NCI-H82 treated with DMSO at 0.1 percent for 48 hours (cell line): Measurements from ENCODE around the gene RRP1.
"Not testable (repeated sequence)": the region's sequence is repeated elsewhere in the genome, so short reads cannot be mapped to it uniquely, and the experiment has no call there.

Source experiments
- DNase-seq: peaks from one replicate; lab custom pipeline; 2025; ENCODE audit not compliant: unreplicated experiment; lab: John Stamatoyannopoulos, UW

RRP1 gene

DNA sequence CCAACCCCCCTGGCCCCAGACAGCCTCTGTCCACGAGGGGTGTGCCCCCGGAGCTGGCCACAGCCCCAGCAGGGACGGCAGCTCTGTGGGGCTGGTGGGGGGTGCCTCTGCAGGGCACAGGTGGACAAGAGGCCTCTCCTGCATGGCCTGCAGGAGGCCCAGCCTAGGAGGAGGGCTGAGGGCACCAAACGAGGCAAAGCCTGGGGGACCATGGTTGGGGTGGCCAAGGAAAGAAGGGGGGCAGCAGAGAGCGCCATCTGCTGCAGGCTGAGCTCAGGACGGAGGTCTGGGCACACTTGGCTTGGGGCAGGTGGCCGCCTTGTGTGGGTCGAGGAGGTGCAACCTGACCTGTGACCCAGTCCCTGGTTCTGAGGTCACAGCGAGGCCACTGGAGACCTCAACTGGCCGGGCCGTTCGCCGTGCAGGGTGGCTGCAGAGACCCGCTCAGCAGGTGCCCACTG is 27.3 kb downstream of the RRP1 start:
- DNase-seq: no peak

GRCh38 chr21:43817157-43818086 is 28.0 kb downstream of the RRP1 start:
- DNase-seq: no peak

DNA sequence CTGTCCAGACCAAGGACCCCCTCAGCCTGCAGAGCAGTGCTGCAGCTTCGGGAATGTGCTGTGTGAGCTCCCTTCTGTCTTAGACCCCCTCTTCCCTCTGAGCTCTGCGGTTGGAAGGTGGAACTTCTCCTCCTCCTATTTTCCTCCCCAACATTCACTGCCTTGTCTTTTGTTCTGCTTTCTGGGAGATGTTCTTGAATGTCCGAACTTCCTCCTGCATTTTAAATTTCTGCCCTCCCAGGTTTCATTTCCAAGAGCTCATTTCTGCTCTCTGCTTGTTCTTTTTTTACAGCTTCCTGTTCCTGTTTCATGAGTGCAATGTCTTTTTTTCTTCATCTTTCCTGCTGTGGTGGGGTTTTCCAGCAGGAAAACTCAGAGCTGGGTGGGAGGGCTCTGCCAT is 29.3 kb downstream of the RRP1 start:
- no peak for DNase-seq

- DNase-seq: no peak
Measured at GRCh38 chr21:43819511-43820405, 30.4 kb downstream of the RRP1 start.

DNA sequence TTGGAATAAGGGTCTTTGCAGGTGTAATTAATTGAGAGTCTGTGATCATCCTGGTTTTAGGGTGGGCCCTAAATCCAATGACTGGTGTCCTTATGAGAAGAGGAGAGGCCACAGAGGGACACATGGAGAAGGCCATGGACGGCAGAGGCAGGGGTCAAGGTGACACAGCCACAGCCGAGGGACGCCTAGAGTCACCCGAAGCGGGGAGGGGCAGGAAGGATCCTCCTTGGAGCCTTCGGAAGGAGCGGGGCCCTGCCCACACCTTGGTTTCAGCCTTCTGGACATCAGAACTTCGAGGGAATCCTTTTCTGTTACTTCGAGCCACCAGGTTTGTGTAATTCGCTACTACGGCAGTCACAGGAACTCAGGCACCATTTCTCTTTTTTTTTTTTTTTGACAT is 31.1 kb downstream of the RRP1 start:
- DNase-seq: no peak

GRCh38 chr21:43822166-43822565 is 32.8 kb downstream of the RRP1 start:
- DNase-seq: not testable (repeated sequence)

- not testable (repeated sequence) for DNase-seq
Measured at GRCh38 chr21:43822741-43823140, 33.4 kb downstream of the RRP1 start.

DNA sequence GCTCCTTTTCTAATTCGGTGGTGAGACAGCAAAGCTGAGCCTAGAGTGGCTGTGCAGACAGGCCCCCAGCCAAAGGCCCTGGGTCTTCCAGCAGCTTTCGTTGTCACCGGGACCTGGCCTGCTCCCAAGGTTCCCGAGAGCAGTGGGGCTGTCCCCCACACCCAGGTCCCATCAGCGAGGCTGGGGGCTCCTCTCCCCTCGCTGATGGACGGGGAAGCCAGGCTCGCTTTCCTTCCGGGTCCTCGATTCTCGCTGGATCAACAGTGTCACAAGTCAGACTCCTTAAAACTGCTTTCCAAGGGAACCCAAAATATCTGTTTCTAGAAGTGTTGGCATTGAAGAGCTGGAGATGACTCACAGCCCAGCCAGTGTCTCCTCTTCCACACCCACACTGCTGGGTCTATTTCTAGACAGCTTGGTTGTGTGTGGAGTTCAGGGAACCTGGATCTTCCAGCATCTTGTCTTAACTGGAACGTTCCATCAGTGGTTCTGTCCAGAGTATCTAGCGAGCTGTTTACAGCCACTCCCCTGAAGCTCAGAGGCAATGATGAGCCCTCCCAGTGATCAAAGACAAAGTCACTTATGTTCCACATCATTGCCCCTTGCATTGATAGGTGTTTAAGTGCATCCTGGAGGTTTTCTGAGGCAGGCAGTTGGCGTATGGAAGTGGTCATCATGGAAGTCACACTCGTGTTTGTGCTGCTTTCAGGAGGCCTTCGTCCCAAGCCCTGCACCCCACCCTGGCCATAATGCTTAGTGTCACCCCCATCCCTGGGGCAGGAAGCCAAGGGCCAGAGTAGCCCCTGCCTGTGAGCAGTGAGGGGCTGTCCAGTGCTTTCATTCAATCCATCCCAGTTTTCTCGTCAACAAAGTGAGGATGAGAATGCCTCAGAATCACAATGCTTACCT is 35.2 kb downstream of the RRP1 start:
- no peak for DNase-seq

- DNase-seq: no peak
Measured at GRCh38 chr21:43825242-43825935, 36.0 kb downstream of the RRP1 start.

GRCh38 chr21:43825936-43826622 is 36.7 kb downstream of the RRP1 start:
- no peak for DNase-seq

GRCh38 chr21:43826623-43826974 is 37.2 kb downstream of the RRP1 start:
- no peak for DNase-seq

- DNase-seq: no peak
Measured at GRCh38 chr21:43827015-43827611, 37.7 kb downstream of the RRP1 start.

- no peak for DNase-seq
Measured at GRCh38 chr21:43829161-43829560, 39.8 kb downstream of the RRP1 start.

DNA sequence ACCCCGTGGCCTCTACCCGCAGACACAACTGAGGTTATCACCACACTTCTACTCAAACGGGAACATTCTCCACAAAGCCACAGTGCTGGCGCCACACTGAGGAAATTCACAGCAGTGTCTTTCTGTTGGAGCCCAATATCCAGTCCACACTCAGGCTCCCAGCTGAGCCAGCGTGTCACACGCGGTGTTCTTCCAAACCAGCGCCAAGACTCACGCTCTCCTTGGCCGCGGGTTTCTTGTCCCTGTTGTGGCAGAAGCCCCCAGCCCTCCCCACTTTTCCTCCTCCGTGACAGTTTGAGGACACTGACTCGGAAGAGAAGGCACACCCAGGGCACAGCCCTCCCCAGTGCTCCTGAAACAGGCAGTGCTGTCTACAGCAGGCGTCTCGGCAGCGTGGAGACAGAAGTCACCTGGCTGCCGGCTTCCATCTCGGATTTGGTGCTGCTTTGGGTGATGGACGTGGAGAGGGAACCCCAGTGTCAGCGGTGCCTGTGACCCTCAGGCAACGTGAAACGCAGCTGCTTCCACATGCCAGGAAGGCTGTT is 40.3 kb downstream of the RRP1 start:
- DNase-seq: no peak

DNA sequence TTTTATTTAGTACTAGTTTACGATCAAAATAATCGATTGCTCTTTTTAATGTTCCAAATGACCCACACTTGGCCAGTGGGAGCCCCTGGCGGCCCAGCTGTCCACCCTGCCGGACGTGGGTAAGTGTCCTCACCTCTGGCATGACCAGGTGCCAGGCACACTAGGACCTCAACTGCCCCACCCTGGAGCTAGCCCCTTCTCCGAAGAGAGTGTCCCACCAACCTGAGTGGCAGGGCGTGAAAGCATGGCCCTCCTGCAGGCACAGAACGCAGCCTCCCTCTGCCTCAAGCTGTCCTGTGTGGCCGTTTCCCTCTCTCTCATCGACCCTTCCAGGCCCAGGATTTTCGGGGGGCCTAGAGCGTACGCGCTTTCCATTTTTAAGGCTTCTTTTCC is 42.8 kb downstream of the RRP1 start:
- DNase-seq: no peak

DNA sequence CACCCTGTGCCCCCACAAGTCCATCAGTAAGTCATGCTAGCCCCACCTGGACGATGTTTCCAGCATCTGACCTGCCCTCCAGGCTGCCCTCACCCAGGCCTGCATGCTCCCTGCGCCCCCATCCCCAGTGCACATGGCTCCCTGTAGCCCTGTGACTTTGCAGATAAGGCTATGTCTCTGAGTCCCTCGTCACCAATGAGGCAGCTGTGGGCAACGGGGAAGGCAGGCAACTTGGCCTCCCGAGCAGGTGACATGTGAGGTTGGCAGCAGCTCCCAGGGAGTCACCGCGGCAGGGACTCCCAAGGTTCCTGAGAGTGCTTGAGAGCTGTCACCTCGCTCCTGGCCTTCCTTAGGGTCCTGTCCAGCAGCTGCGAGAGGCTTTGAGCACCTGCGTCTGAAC is 43.3 kb downstream of the RRP1 start:
- DNase-seq: no peak

GRCh38 chr21:43834146-43834905 is 44.9 kb downstream of the RRP1 start:
- no peak for DNase-seq

DNA sequence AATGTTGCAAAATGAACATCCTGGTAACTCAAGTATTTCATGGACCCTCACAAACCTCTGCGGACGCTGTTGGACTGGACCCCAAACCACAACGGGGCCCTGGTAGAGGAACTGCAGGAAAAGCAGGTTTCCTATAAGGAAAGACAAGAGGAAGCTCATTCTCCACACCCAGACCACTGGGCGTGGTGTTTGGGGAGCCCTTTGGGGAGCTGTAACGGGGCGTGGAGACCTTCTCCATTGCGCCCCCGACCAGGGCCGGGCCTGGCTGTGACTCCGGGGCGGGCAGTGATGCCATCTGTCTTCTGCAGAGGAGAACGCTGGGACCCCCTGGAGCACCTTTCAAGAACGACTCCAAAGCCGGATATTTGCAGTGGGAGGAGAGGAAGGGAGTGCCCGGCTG is 45.7 kb downstream of the RRP1 start:
- no peak for DNase-seq
